ENCODE results near the gene SPOCK3. TPM values are rescaled to one million over a fixed set of nuclear protein-coding genes. Genes with fewer than 3 reads are reported as not detected.

SPOCK3 gene
- total RNA-seq, 1 experiment from 2014 or later: 0.24 TPM

- no peak for TF ChIP-seq ZNF219 (CRISPR knock-in tag; IDR thresholded peaks at IDR 0.05; ENCODE audit: borderline replicate concordance)
- no peak for TF ChIP-seq MYBL2 (CRISPR knock-in tag; IDR thresholded peaks at IDR 0.05)
- no peak for TF ChIP-seq RELA (CRISPR knock-in tag; IDR thresholded peaks at IDR 0.05; ENCODE audit: borderline replicate concordance)
- no peak for TF ChIP-seq EMX1 (CRISPR knock-in tag; IDR thresholded peaks at IDR 0.05)
- TF ChIP-seq, protein P1, sequence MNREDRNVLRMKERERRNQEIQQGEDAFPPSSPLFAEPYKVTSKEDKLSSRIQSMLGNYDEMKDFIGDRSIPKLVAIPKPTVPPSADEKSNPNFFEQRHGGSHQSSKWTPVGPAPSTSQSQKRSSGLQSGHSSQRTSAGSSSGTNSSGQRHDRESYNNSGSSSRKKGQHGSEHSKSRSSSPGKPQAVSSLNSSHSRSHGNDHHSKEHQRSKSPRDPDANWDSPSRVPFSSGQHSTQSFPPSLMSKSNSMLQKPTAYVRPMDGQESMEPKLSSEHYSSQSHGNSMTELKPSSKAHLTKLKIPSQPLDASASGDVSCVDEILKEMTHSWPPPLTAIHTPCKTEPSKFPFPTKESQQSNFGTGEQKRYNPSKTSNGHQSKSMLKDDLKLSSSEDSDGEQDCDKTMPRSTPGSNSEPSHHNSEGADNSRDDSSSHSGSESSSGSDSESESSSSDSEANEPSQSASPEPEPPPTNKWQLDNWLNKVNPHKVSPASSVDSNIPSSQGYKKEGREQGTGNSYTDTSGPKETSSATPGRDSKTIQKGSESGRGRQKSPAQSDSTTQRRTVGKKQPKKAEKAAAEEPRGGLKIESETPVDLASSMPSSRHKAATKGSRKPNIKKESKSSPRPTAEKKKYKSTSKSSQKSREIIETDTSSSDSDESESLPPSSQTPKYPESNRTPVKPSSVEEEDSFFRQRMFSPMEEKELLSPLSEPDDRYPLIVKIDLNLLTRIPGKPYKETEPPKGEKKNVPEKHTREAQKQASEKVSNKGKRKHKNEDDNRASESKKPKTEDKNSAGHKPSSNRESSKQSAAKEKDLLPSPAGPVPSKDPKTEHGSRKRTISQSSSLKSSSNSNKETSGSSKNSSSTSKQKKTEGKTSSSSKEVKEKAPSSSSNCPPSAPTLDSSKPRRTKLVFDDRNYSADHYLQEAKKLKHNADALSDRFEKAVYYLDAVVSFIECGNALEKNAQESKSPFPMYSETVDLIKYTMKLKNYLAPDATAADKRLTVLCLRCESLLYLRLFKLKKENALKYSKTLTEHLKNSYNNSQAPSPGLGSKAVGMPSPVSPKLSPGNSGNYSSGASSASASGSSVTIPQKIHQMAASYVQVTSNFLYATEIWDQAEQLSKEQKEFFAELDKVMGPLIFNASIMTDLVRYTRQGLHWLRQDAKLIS (CRISPR knock-in tag; IDR thresholded peaks at IDR 0.05; ENCODE audit: borderline replicate concordance): no peak
- TF ChIP-seq MAX (CRISPR knock-in tag; IDR thresholded peaks at IDR 0.05): no peak
- TF ChIP-seq ETV6 (CRISPR knock-in tag; IDR thresholded peaks at IDR 0.05): no peak
Observed at GRCh38 chr4:167136270-167136669, 98.0 kb downstream of the SPOCK3 start (continued).

DNA sequence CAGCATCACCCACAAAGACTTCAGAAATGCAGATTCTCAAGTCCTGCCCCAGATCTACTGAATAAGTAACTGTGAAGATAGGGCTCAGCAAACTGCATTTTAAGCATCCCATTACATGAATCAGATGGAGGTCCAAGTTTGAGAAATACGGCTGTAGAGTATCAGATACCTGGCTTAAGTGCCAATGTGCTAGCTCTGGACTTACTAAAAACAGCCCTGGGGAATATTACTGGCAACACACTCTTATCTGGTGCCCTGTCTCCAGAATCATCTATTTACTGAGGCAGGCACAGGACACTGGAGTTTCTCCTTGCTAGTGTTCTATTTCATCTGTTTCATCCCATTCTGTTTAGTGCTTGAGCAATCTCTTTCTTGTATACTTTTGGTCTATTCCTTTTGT is 105.1 kb downstream of the SPOCK3 start:
- Mint-ChIP-seq H3K27me3 (ENCODE audit: low read depth) (no peaks in the 10 kb centered on the region), H3K4me1 (no peaks in the 10 kb centered on the region), H3K9me3 (no peaks in the 10 kb centered on the region), H3K4me3 (no peak overlapping the region), H3K36me3 (no peaks in the 10 kb centered on the region), H3K27ac (no peak overlapping the region)
- ATAC-seq: no peak
- DNase-seq (ENCODE audit: low spot score): no peak
- TF ChIP-seq FOXP1 (CRISPR knock-in tag; IDR thresholded peaks at IDR 0.05; ENCODE audit: borderline replicate concordance) (no peak), CREM (CRISPR knock-in tag; IDR thresholded peaks at IDR 0.05) (no peak), ZNF425 (CRISPR knock-in tag; conservative IDR thresholded peaks at IDR 0.05) (no peak), USF2 (CRISPR knock-in tag; IDR thresholded peaks at IDR 0.05) (no peak), ATF1 (CRISPR knock-in tag; IDR thresholded peaks at IDR 0.05) (no peak), ZNF416 (CRISPR knock-in tag; IDR thresholded peaks at IDR 0.05) (no peak), PREB (CRISPR knock-in tag; IDR thresholded peaks at IDR 0.05; ENCODE audit: borderline replicate concordance) (no peak), GTF2I (CRISPR knock-in tag; conservative IDR thresholded peaks at IDR 0.05) (no peak), CTCF (IDR thresholded peaks at IDR 0.05) (no peak), OVOL2 (CRISPR knock-in tag; IDR thresholded peaks at IDR 0.05; ENCODE audit: borderline replicate concordance) (no peak), SP1 (CRISPR knock-in tag; conservative IDR thresholded peaks at IDR 0.05) (no peak)
- TF ChIP-seq, protein P2, sequence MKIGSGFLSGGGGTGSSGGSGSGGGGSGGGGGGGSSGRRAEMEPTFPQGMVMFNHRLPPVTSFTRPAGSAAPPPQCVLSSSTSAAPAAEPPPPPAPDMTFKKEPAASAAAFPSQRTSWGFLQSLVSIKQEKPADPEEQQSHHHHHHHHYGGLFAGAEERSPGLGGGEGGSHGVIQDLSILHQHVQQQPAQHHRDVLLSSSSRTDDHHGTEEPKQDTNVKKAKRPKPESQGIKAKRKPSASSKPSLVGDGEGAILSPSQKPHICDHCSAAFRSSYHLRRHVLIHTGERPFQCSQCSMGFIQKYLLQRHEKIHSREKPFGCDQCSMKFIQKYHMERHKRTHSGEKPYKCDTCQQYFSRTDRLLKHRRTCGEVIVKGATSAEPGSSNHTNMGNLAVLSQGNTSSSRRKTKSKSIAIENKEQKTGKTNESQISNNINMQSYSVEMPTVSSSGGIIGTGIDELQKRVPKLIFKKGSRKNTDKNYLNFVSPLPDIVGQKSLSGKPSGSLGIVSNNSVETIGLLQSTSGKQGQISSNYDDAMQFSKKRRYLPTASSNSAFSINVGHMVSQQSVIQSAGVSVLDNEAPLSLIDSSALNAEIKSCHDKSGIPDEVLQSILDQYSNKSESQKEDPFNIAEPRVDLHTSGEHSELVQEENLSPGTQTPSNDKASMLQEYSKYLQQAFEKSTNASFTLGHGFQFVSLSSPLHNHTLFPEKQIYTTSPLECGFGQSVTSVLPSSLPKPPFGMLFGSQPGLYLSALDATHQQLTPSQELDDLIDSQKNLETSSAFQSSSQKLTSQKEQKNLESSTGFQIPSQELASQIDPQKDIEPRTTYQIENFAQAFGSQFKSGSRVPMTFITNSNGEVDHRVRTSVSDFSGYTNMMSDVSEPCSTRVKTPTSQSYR (CRISPR knock-in tag; IDR thresholded peaks at IDR 0.05): no peak
- TF ChIP-seq, protein P3, sequence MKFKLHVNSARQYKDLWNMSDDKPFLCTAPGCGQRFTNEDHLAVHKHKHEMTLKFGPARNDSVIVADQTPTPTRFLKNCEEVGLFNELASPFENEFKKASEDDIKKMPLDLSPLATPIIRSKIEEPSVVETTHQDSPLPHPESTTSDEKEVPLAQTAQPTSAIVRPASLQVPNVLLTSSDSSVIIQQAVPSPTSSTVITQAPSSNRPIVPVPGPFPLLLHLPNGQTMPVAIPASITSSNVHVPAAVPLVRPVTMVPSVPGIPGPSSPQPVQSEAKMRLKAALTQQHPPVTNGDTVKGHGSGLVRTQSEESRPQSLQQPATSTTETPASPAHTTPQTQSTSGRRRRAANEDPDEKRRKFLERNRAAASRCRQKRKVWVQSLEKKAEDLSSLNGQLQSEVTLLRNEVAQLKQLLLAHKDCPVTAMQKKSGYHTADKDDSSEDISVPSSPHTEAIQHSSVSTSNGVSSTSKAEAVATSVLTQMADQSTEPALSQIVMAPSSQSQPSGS (CRISPR knock-in tag; IDR thresholded peaks at IDR 0.05; ENCODE audit: borderline replicate concordance, low read depth): no peak
- CTCF ChIA-PET: no interaction called here
- POLR2A ChIA-PET: no interaction called here

Measured in WTC11 (cell line).